Parathyroid adenoma (tissue), 2 donors: ENCODE data around the gene SERTAD2.
A peak's percentile ranks its signal among the peaks of the same experiment; 100 is the strongest.

ENCODE experiments used
- H2AFZ ChIP-seq: fragments of 300-600 bp; sonication (generic); one replicate; pipeline ENCODE4 v1.7.0; 2017; ENCODE audit warnings: antibody characterized with exemption, mild to moderate bottlenecking
- H3K27ac ChIP-seq: fragments of 300-600 bp; sonication (generic); one replicate; pipeline ENCODE4 v1.7.0; 2017
- H3K27me3 ChIP-seq: fragments of 300-600 bp; sonication (generic); one replicate; pipeline ENCODE4 v1.7.0; 2017; ENCODE audit warnings: low read length; ENCODE audit not compliant: control insufficient read depth, insufficient read depth
- H3K36me3 ChIP-seq: fragments of 300-600 bp; sonication (generic); one replicate; pipeline ENCODE4 v1.7.0; 2017; ENCODE audit warnings: low read length; ENCODE audit not compliant: control insufficient read depth, insufficient read depth
- H3K4me1 ChIP-seq: fragments of 300-600 bp; sonication (generic); one replicate; pipeline ENCODE4 v1.7.0; 2017; ENCODE audit warnings: control low read depth
- H3K4me2 ChIP-seq: fragments of 300-600 bp; sonication (generic); one replicate; pipeline ENCODE4 v1.7.0; 2017; ENCODE audit warnings: low read length
- H3K4me3 ChIP-seq: fragments of 300-600 bp; sonication (generic); one replicate; pipeline ENCODE4 v1.7.0; 2017; ENCODE audit warnings: low read depth, low read length
- H3K79me2 ChIP-seq: fragments of 300-600 bp; sonication (generic); one replicate; pipeline ENCODE4 v1.7.0; 2017; ENCODE audit warnings: control low read depth
- H3K9ac ChIP-seq: fragments of 300-600 bp; sonication (generic); one replicate; pipeline ENCODE4 v1.7.0; 2017; ENCODE audit warnings: mild to moderate bottlenecking
- H3K9me3 ChIP-seq: fragments of 300-600 bp; sonication (generic); one replicate; pipeline ENCODE4 v1.7.0; 2017; ENCODE audit warnings: low read length; ENCODE audit not compliant: control insufficient read depth
- CTCF ChIP-seq: fragments of 300-600 bp; sonication (generic); IDR thresholded peaks from one replicate; pipeline ENCODE4 v1.7.0; 2017; ENCODE audit warnings: antibody characterized with exemption, mild to moderate bottlenecking
- donor health status: primary hyperparathyroidism.

Gene SERTAD2

GRCh38 chr2:64609227-64609941, 44.3 kb downstream of the SERTAD2 start:
- H3K4me2 ChIP-seq = peak overlapping the region; percentile 30
- peak overlapping the region; percentile 97 for H2AFZ ChIP-seq
- TF ChIP-seq CTCF = no peak
- peak overlapping the region; percentile 28 for H3K4me3 ChIP-seq
- H3K79me2 ChIP-seq = no peaks in the 10 kb centered on the region
- H3K27ac ChIP-seq = no peak overlapping the region
- no peaks in the 10 kb centered on the region for H3K9me3 ChIP-seq
- H3K27me3 ChIP-seq = no peaks in the 10 kb centered on the region
- no peak overlapping the region for H3K9ac ChIP-seq
- no peaks in the 10 kb centered on the region for H3K36me3 ChIP-seq
- no peaks in the 10 kb centered on the region for H3K4me1 ChIP-seq

GRCh38 chr2:64608867-64609226, 44.9 kb downstream of the SERTAD2 start:
- no peak overlapping the region for H3K27ac ChIP-seq

GRCh38 chr2:64607381-64608304, 46.1 kb downstream of the SERTAD2 start:
- TF ChIP-seq CTCF = no peak
- Histone ChIP-seq H3K27me3 (no peaks in the 10 kb centered on the region), H3K4me2 (no peak overlapping the region), H3K79me2 (no peaks in the 10 kb centered on the region), H3K9ac (no peak overlapping the region), H3K36me3 (no peaks in the 10 kb centered on the region), H2AFZ (no peak overlapping the region), H3K9me3 (no peaks in the 10 kb centered on the region), H3K4me1 (no peaks in the 10 kb centered on the region), H3K27ac (no peak overlapping the region), H3K4me3 (no peak overlapping the region)

More at GRCh38 chr2:64608867-64609226, 44.9 kb downstream of the SERTAD2 start:
- Histone ChIP-seq H3K4me1 (no peaks in the 10 kb centered on the region), H3K9me3 (no peaks in the 10 kb centered on the region), H3K36me3 (no peaks in the 10 kb centered on the region), H3K79me2 (no peaks in the 10 kb centered on the region), H3K4me3 (peak overlapping the region; percentile 28), H3K27me3 (no peaks in the 10 kb centered on the region), H3K9ac (no peak overlapping the region), H2AFZ (peak overlapping the region; percentile 94), H3K4me2 (peak overlapping the region; percentile 30)
- TF ChIP-seq CTCF = no peak

DNA sequence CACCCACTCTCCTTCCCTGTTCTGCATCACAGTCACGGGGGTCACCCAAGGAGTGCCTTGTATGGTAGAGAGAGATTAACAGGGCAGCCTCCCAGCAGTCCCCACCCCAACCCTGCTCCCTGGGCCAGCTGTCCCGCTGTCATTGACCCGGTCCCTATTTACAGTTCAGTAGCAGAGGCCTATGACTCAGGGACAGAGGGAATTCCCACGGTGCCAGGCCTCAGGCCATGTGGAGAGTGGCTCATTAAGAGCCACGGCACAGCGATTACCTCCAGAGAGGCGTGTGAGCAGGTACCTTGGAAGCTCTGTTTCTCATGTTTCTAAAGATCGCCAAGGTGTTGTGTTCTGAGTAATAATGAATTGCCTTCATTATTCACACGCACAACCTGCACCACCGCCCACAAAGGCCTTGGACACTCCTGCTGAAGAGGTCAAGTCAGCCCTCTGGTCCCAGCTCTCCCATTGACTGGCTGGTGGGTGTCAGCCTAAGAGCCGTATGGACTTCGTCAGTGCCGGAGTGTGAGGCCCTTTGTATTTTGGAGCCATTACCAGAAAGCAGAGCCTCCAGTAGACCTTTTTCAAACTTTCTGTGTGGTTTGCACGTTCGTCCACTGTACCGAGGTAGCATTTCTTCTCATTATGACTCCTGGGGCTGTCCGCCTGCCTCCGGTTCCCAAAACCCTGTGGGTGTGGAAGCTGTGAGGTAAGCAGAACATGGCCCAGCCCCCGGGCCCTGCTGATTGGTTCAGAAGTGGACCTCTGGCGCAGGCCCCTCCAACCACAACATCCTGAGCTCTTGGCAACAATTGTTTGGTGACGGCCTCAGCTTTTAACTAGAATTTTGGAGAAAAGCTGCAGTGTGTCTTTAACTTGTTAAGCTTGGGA, 47.0 kb downstream of the SERTAD2 start:
- H3K9ac ChIP-seq = no peak overlapping the region
- no peak overlapping the region for H3K4me2 ChIP-seq
- H3K36me3 ChIP-seq = no peaks in the 10 kb centered on the region
- no peaks in the 10 kb centered on the region for H3K9me3 ChIP-seq
- H3K79me2 ChIP-seq = no peaks in the 10 kb centered on the region
- H3K4me1 ChIP-seq = peaks cover 2% of the 10 kb centered on the region
- no peak overlapping the region for H3K4me3 ChIP-seq
- TF ChIP-seq CTCF = no peak
- no peak overlapping the region for H2AFZ ChIP-seq
- H3K27ac ChIP-seq = no peak overlapping the region
- no peaks in the 10 kb centered on the region for H3K27me3 ChIP-seq
